NCI-H1105 (cell line): Measurements from ENCODE around the gene PCDHGC4.

Source experiments
- DNase-seq: peaks from one replicate; lab custom pipeline; 2025; lab: John Stamatoyannopoulos, UW

The PCDHGC4 gene

GRCh38 chr5:141529002-141529401 is 44.2 kb downstream of the PCDHGC4 start:
- DNase-seq: no peak

DNA sequence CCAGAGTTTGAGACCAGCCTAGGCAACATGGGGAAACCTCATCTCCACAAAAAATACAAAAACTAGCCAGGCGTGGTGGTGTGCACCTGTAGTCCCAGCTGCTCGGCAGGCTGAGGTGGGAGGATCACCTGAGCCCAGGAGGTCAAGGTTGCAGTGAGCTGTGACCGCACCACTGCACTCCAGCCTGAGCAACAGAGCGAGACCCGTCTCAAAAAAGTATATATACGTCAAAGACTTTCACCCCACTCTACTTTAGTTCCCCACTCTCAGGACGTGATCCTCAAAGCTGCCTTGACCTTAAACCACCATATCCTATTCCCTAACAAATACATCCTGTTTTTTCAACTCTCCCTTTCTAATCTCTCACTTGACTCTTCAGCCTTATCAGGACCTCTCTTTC is 45.0 kb downstream of the PCDHGC4 start:
- no peak for DNase-seq

DNA sequence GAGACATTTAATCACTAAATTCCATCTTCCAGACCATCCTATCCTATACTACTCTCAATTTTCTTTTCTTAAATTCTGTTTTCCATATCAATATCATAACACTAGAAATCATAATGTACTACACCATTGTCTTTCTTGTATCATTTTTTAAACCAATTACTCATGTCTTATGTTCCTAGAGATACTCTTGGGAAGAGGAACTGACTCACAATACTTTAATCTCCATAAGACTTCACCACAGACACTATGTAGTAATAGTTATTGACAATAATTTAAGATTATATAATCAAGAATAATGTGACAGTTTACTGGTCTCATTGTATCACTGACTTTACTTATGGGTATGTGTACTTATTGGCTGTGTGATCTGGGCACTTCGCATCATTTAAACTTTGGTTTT is 47.9 kb downstream of the PCDHGC4 start:
- DNase-seq: no peak

- DNase-seq: no peak
Observed at GRCh38 chr5:141533897-141534296, 49.1 kb downstream of the PCDHGC4 start.

GRCh38 chr5:141534492-141535213 is 49.8 kb downstream of the PCDHGC4 start:
- DNase-seq: no peak
